K562 (cell line): Measurements from ENCODE around the gene TMEM168. TPM values are rescaled to one million over a fixed set of nuclear protein-coding genes. Genes with fewer than 3 reads are reported as not detected.

Experiments
- BCOR ChIP-seq: fragments of 450-650 bp; IDR thresholded peaks from 2 replicates; pipeline ENCODE4 v1.6.1; 2016
- BRF2 ChIP-seq: IDR thresholded peaks from 3 replicates; pipeline ENCODE4 v1.6.1; 2011; ENCODE audit warnings: borderline replicate concordance, mild to moderate bottlenecking; ENCODE audit not compliant: insufficient read length, insufficient read depth
- CBFA2T3 ChIP-seq: fragments of 450-650 bp; IDR thresholded peaks from 2 replicates; pipeline ENCODE4 v1.6.1; 2017
- CBX2 ChIP-seq: fragments of 200-600 bp; sonication (generic); IDR thresholded peaks from one replicate; pipeline ENCODE4 v1.6.1; 2012; ENCODE audit warnings: mild to moderate bottlenecking, low read length, inconsistent platforms; ENCODE audit not compliant: insufficient read depth, poor library complexity, severe bottlenecking
- DPF2 ChIP-seq: fragments of 450-650 bp; IDR thresholded peaks from 2 replicates; pipeline ENCODE4 v1.6.1; 2016
- EP400 ChIP-seq: fragments of 450-650 bp; IDR thresholded peaks from 2 replicates; pipeline ENCODE4 v1.6.1; 2017; ENCODE audit warnings: antibody characterized with exemption, mild to moderate bottlenecking, moderate library complexity
- FOXJ2 ChIP-seq: fragments of 200-800 bp; sonication (Bioruptor generic); IDR thresholded peaks from 2 replicates; pipeline ENCODE4 v1.6.1; 2016; ENCODE audit warnings: missing genetic modification characterization, missing compliant biosample characterization
- KHSRP ChIP-seq: fragments of 450-650 bp; IDR thresholded peaks from 2 replicates; pipeline ENCODE4 v1.6.1; 2017
- MYBL2 ChIP-seq, 2 experiments: fragments of 450-650 bp in 1 of 2; sonication (generic) in 1 of 2; formaldehyde crosslinking in 1 of 2; IDR thresholded peaks; 2 replicates each; pipeline versions ENCODE4 v1.6.1 to v1.8.1; 2017 to 2022; ENCODE audit warnings: borderline replicate concordance in 1 of 2, inconsistent platforms in 1 of 2, low read depth in 1 of 2, mild to moderate bottlenecking in 1 of 2, missing genetic modification reagents in 1 of 2, moderate library complexity in 1 of 2
- NCOR1 ChIP-seq: fragments of 450-650 bp; IDR thresholded peaks from 2 replicates; pipeline ENCODE4 v1.6.1; 2016; ENCODE audit warnings: mild to moderate bottlenecking, moderate library complexity
- PRDM10 ChIP-seq: fragments of 450-650 bp; IDR thresholded peaks from 2 replicates; pipeline ENCODE4 v1.6.1; 2018; ENCODE audit not compliant: partially characterized antibody
- PTTG1 ChIP-seq: fragments of 450-650 bp; IDR thresholded peaks from 2 replicates; pipeline ENCODE4 v1.6.1; 2016; ENCODE audit warnings: low read depth, mild to moderate bottlenecking, missing genetic modification characterization, missing compliant biosample characterization
- RAD51 ChIP-seq: fragments of 450-650 bp; IDR thresholded peaks from 2 replicates; pipeline ENCODE4 v1.7.1; 2016; ENCODE audit warnings: low read depth, mild to moderate bottlenecking, borderline replicate concordance
- RBM25 ChIP-seq: fragments of 200-400 bp; formaldehyde crosslinking; IDR thresholded peaks from 2 replicates; pipeline ENCODE4 v1.6.1; 2018; ENCODE audit warnings: low read length, low read depth, moderate library complexity; ENCODE audit not compliant: severe bottlenecking
- RFX1 ChIP-seq: fragments of 450-650 bp; IDR thresholded peaks from 2 replicates; pipeline ENCODE4 v1.6.1; 2016; ENCODE audit warnings: mild to moderate bottlenecking, moderate library complexity
- ZNF586 ChIP-seq: fragments of 450-650 bp; formaldehyde crosslinking; conservative IDR thresholded peaks from 2 replicates; pipeline ENCODE4 v1.4.0; 2020; ENCODE audit warnings: mild to moderate bottlenecking, moderate library complexity
- ZNF639 ChIP-seq, 2 experiments: fragments of 200-800 bp in 1 of 2; sonication (Bioruptor generic) in 1 of 2; sonication (generic) in 1 of 2; formaldehyde crosslinking in 1 of 2; IDR thresholded peaks in 1 of 2; conservative IDR thresholded peaks in 1 of 2; 2 replicates each; pipeline versions ENCODE4 v1.5.0 to v1.6.1; 2016 to 2020; ENCODE audit warnings: missing compliant biosample characterization in 1 of 2, missing genetic modification characterization in 1 of 2, missing genetic modification reagents in 1 of 2
- polyA plus RNA-seq, 8 experiments: library from polyadenylated mRNA; depleted of rRNA in 4 of 8; stranded (reverse) in 5 of 8; unstranded in 3 of 8; fragments of >200 nt; fragmentation: Nextera tagmentation in 2 of 8; fragmentation: Illumina TruSeq in 1 of 8; extraction: Ambion mirVana in 2 of 8; extraction: Trizol in 1 of 8; gene quantifications; 2 replicates each; pipeline versions ENCODE4 v1.2.1 to v1.2.3, GENCODE V29; 2011 to 2014; ENCODE audit warnings: inconsistent platforms in 1 of 8, missing spikeins in 1 of 8
- total RNA-seq, 7 experiments: library from RNA; depleted of rRNA in 6 of 7; stranded (reverse); fragments of >200 nt in 6 of 7; fragmentation: Illumina TruSeq in 2 of 7; extraction: Trizol in 2 of 7; gene quantifications; 2 replicates each; pipeline versions ENCODE4 v1.2.1 to v1.2.3, GENCODE V29; 2011 to 2021; ENCODE audit warnings: low replicate concordance in 1 of 7
- TF ChIP-seq, protein P1 (sequence below): sonication (generic); formaldehyde crosslinking; IDR thresholded peaks from 2 replicates; pipeline ENCODE4 v1.9.0; 2022; ENCODE audit warnings: mild to moderate bottlenecking, missing genetic modification reagents

TMEM168 gene
- total and polyA plus RNA-seq, 9 of the 15 experiments (the other 6 are each of a cell fraction or from before 2014, with no cell fraction given) = 19.7 to 50.7 (median 25.4) TPM

GRCh38 chr7:112726076-112726475 is 64.1 kb downstream of the TMEM168 start (continued):
- TF ChIP-seq BRF2 (no peak), NCOR1 (peak; percentile 34; the same call in 1 of the 2 replicates), CBFA2T3 (peak; percentile 72), RAD51 (peak; percentile 66), DPF2 (peak; percentile 49), MYBL2 (IDR thresholded peaks at IDR 0.05; ENCODE audit: low read depth) (peak; percentile 88), MYBL2 (CRISPR knock-in tag; IDR thresholded peaks at IDR 0.05; ENCODE audit: borderline replicate concordance) (no peak), EP400 (peak; percentile 31; the same call in 1 of the 2 replicates), ZNF639 (CRISPR knock-in tag; conservative IDR thresholded peaks at IDR 0.05 in 1 of 2, IDR thresholded peaks at IDR 0.05 in 1 of 2) (no peak), BCOR (no peak), FOXJ2 (no peak), ZNF586 (CRISPR knock-in tag) (no peak), PTTG1 (tag) (no peak), KHSRP (no peak), PRDM10 (no peak), RBM25 (no peak), RFX1 (peak; percentile 24; the same call in 1 of the 2 replicates), CBX2 (no peak)
- TF ChIP-seq, protein P1, sequence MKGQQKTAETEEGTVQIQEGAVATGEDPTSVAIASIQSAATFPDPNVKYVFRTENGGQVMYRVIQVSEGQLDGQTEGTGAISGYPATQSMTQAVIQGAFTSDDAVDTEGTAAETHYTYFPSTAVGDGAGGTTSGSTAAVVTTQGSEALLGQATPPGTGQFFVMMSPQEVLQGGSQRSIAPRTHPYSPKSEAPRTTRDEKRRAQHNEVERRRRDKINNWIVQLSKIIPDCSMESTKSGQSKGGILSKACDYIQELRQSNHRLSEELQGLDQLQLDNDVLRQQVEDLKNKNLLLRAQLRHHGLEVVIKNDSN (CRISPR knock-in tag) = peak; percentile 44; the same call in 1 of the 2 replicates
